DOHH2 (cell line): ENCODE measurements around the gene EXTL1.

ENCODE experiments used
- CTCF ChIP-seq: fragments of 200-600 bp; sonication (generic); IDR thresholded peaks from one replicate; pipeline ENCODE4 v1.5.1; 2014; ENCODE audit warnings: antibody characterized with exemption, mild to moderate bottlenecking, low read depth, low read length; ENCODE audit not compliant: poor library complexity, severe bottlenecking
- EZH2phosphoT487 ChIP-seq: fragments of 200-600 bp; sonication (generic); IDR thresholded peaks from 2 replicates; pipeline ENCODE4 v1.6.1; 2017; ENCODE audit warnings: borderline replicate concordance, mild to moderate bottlenecking, antibody characterized with exemption, low read length, moderate library complexity, mixed read lengths

- no peak for TF ChIP-seq CTCF
- TF ChIP-seq EZH2phosphoT487: no peak
Measured at GRCh38 chr1:26081267-26082019, 59.9 kb downstream of the EXTL1 start.
